GM12878 (cell line): ENCODE measurements around the gene TMEM151A. TPM values are rescaled to one million over a fixed set of nuclear protein-coding genes. Genes with fewer than 3 reads are reported as not detected.

ENCODE experiments used
- CTCF ChIP-seq, 3 experiments: IDR thresholded peaks in 2 of 3; conservative IDR thresholded peaks in 1 of 3; 2 replicates each; pipeline ENCODE4 v1.5.1; 2011; ENCODE audit warnings: low read depth in 3 of 3, low read length in 3 of 3, mild to moderate bottlenecking in 3 of 3, control low read depth in 2 of 3, moderate library complexity in 2 of 3, inconsistent platforms in 1 of 3, mixed read lengths in 1 of 3; ENCODE audit not compliant: control insufficient read depth in 2 of 3, insufficient read depth in 1 of 3; ENCODE audit errors: extremely low read depth in 1 of 3
- DPF2 ChIP-seq: fragments of 450-650 bp; IDR thresholded peaks from 2 replicates; pipeline ENCODE4 v1.6.1; 2017; ENCODE audit warnings: mild to moderate bottlenecking
- E2F8 ChIP-seq: fragments of 450-650 bp; IDR thresholded peaks from 2 replicates; pipeline ENCODE4 v1.6.1; 2018; ENCODE audit warnings: mild to moderate bottlenecking, low read depth, moderate library complexity; ENCODE audit not compliant: partially characterized antibody
- HDGF ChIP-seq: fragments of 450-650 bp; IDR thresholded peaks from 2 replicates; pipeline ENCODE4 v1.6.1; 2016; ENCODE audit warnings: antibody characterized with exemption
- IKZF1 ChIP-seq: fragments of 450-650 bp; conservative IDR thresholded peaks from 2 replicates; pipeline ENCODE4 v1.6.1; 2017; ENCODE audit warnings: antibody characterized with exemption, mild to moderate bottlenecking
- IRF3 ChIP-seq: fragments of 450-650 bp; IDR thresholded peaks from 2 replicates; pipeline ENCODE4 v1.6.1; 2014; ENCODE audit warnings: mild to moderate bottlenecking
- MEF2B ChIP-seq: fragments of 450-650 bp; IDR thresholded peaks from 2 replicates; pipeline ENCODE4 v1.6.1; 2018; ENCODE audit warnings: mild to moderate bottlenecking, moderate library complexity; ENCODE audit not compliant: partially characterized antibody, poor library complexity, severe bottlenecking
- NR2C2 ChIP-seq: IDR thresholded peaks from 2 replicates; pipeline ENCODE4 v1.6.1; 2011; ENCODE audit warnings: borderline replicate concordance, low read depth; ENCODE audit not compliant: control insufficient read depth, insufficient read length
- PAX5 ChIP-seq: IDR thresholded peaks from 2 replicates; pipeline ENCODE4 v1.6.1; 2011; ENCODE audit warnings: low read depth, low read length, borderline replicate concordance
- PBX3 ChIP-seq: IDR thresholded peaks from 2 replicates; pipeline ENCODE4 v1.6.1; 2011; ENCODE audit warnings: mild to moderate bottlenecking, low read depth, low read length, moderate library complexity; ENCODE audit not compliant: insufficient replicate concordance
- PKNOX1 ChIP-seq: fragments of 450-650 bp; IDR thresholded peaks from 2 replicates; pipeline ENCODE4 v1.6.1; 2016; ENCODE audit warnings: mild to moderate bottlenecking
- POLR2A ChIP-seq: IDR thresholded peaks from 2 replicates; pipeline ENCODE4 v1.6.1; 2011; ENCODE audit warnings: low read depth, mild to moderate bottlenecking, low read length
- POLR2AphosphoS2 ChIP-seq: IDR thresholded peaks from 2 replicates; pipeline ENCODE4 v1.6.1; 2011; ENCODE audit warnings: low read depth, mild to moderate bottlenecking, low read length, improper control_type of control experiment, moderate library complexity
- POLR2AphosphoS5 ChIP-seq: IDR thresholded peaks from 2 replicates; pipeline ENCODE4 v1.6.1; 2011; ENCODE audit warnings: mild to moderate bottlenecking, low read length, inconsistent platforms
- RAD21 ChIP-seq: IDR thresholded peaks from 2 replicates; pipeline ENCODE4 v1.6.1; 2011; ENCODE audit warnings: mild to moderate bottlenecking, low read depth, low read length, moderate library complexity; ENCODE audit not compliant: insufficient read depth
- RUNX3 ChIP-seq: IDR thresholded peaks from 2 replicates; pipeline ENCODE4 v1.6.1; 2012; ENCODE audit warnings: low read length, inconsistent platforms
- SKIL ChIP-seq: fragments of 450-650 bp; IDR thresholded peaks from 2 replicates; pipeline ENCODE4 v1.6.1; 2017; ENCODE audit warnings: mild to moderate bottlenecking, low read depth, inconsistent platforms; ENCODE audit not compliant: poor library complexity, severe bottlenecking
- SMAD1 ChIP-seq: fragments of 450-650 bp; IDR thresholded peaks from 2 replicates; pipeline ENCODE4 v1.6.1; 2018; ENCODE audit warnings: mild to moderate bottlenecking, low read depth; ENCODE audit not compliant: partially characterized antibody
- ZZZ3 ChIP-seq: IDR thresholded peaks from 2 replicates; pipeline ENCODE4 v1.6.1; 2011; ENCODE audit warnings: low read depth; ENCODE audit not compliant: control insufficient read depth, insufficient read length
- polyA plus RNA-seq, 11 experiments: library from polyadenylated mRNA; depleted of rRNA in 4 of 11; unstranded in 6 of 11; stranded (reverse) in 5 of 11; fragments of >200 nt; fragmentation: Nextera tagmentation in 4 of 11; fragmentation: Illumina TruSeq in 1 of 11; extraction: Ambion mirVana in 4 of 11; extraction: Trizol in 1 of 11; gene quantifications; 1 replicate in 1 of 11; 2 replicates in 10 of 11; pipeline versions ENCODE4 v1.2.1 to v1.2.3, GENCODE V29; 2011 to 2016; ENCODE audit warnings: inconsistent platforms in 2 of 11, missing spikeins in 2 of 11, low read depth in 1 of 11
- total RNA-seq, 4 experiments: library from RNA; depleted of rRNA in 3 of 4; stranded (reverse); fragments of >200 nt in 3 of 4; fragmentation: Illumina TruSeq in 1 of 4; extraction: Trizol in 1 of 4; gene quantifications; 2 replicates each; pipeline versions ENCODE4 v1.2.1 to v1.2.3, GENCODE V29; 2013 to 2021

Gene TMEM151A
- total and polyA plus RNA-seq, 10 of the 15 experiments (the other 5 are each of a cell fraction or from before 2014, with no cell fraction given) = not detected

- no peak for TF ChIP-seq SKIL
- TF ChIP-seq POLR2AphosphoS2 = no peak
- peak in 2 of 3 experiments; percentile 91 to 94; a peak in 4 of 6 replicates for TF ChIP-seq CTCF (IDR thresholded peaks at IDR 0.05 in 2 of 3, conservative IDR thresholded peaks at IDR 0.05 in 1 of 3; ENCODE audit: control insufficient read depth in 2 of 3, extremely low read depth in 1 of 3, insufficient read depth in 1 of 3, low read depth in 3 of 3, low read length in 3 of 3)
- TF ChIP-seq RAD21 = peak; percentile 94
- no peak for TF ChIP-seq ZZZ3
- TF ChIP-seq IRF3 = no peak
- TF ChIP-seq IKZF1 = peak; percentile 70
- TF ChIP-seq E2F8 = no peak
- TF ChIP-seq POLR2AphosphoS5 = no peak
- no peak; the same call in 1 of the 2 replicates for TF ChIP-seq PKNOX1
- TF ChIP-seq NR2C2 = no peak
- TF ChIP-seq RUNX3 = 0 out of 2 replicates have a peak, but pooled peaks have one; percentile 27
- peak; percentile 56; the same call in 1 of the 2 replicates for TF ChIP-seq POLR2A
- TF ChIP-seq SMAD1 = no peak
- 0 out of 2 replicates have a peak, but pooled peaks have one; percentile 6 for TF ChIP-seq PAX5
- no peak for TF ChIP-seq PBX3
- TF ChIP-seq MEF2B = peak; percentile 35
- peak; percentile 99 for TF ChIP-seq HDGF
- TF ChIP-seq DPF2 = 0 out of 2 replicates have a peak, but pooled peaks have one; percentile 23
Measured at GRCh38 chr11:66311965-66312548, 20.4 kb downstream of the TMEM151A start (continued).
